BLaER1 treated with 17β-estradiol and CSF1 and Interleukin-3, amounts not matched to agents 10 nM and 100 nM (cell line): ENCODE data around the gene ISCA1.
A peak's percentile ranks its signal among the peaks of the same experiment; 100 is the strongest.
"Not testable (repeated sequence)": the region's sequence is repeated elsewhere in the genome, so short reads cannot be mapped to it uniquely, and the experiment has no call there.

ENCODE experiments used
- H3K27ac ChIP-seq, 11 experiments: shearing (Covaris generic); formaldehyde crosslinking; 2 replicates each; pipeline ENCODE4 v1.8.1; 2022
- H3K27me3 ChIP-seq, 11 experiments: shearing (Covaris generic); formaldehyde crosslinking; 2 replicates each; pipeline ENCODE4 v1.8.1; 2022
- H3K36me3 ChIP-seq, 11 experiments: shearing (Covaris generic); formaldehyde crosslinking; 2 replicates each; pipeline ENCODE4 v1.8.1; 2022
- H3K4me1 ChIP-seq, 10 experiments: shearing (Covaris generic); formaldehyde crosslinking; 2 replicates each; pipeline ENCODE4 v1.8.1; 2022
- H3K4me2 ChIP-seq, 11 experiments: shearing (Covaris generic); formaldehyde crosslinking; 2 replicates each; pipeline ENCODE4 v1.8.1; 2022
- H3K4me3 ChIP-seq, 10 experiments: shearing (Covaris generic); formaldehyde crosslinking; 2 replicates each; pipeline ENCODE4 v1.8.1; 2022
- H3K9ac ChIP-seq, 11 experiments: shearing (Covaris generic); formaldehyde crosslinking; 2 replicates each; pipeline ENCODE4 v1.8.1; 2022
- H3K9me3 ChIP-seq, 11 experiments: shearing (Covaris generic); formaldehyde crosslinking; replicated peaks in 1 of 11; 2 replicates each; pipeline ENCODE4 v1.8.1; 2022
- H4K20me1 ChIP-seq, 11 experiments: shearing (Covaris generic); formaldehyde crosslinking; 2 replicates each; pipeline ENCODE4 v1.8.1; 2022
- Cebpa-rat ChIP-seq, 11 experiments: shearing (Covaris generic); IDR thresholded peaks; 2 replicates each; pipeline ENCODE4 v1.8.1; 2022

The ISCA1 gene

DNA sequence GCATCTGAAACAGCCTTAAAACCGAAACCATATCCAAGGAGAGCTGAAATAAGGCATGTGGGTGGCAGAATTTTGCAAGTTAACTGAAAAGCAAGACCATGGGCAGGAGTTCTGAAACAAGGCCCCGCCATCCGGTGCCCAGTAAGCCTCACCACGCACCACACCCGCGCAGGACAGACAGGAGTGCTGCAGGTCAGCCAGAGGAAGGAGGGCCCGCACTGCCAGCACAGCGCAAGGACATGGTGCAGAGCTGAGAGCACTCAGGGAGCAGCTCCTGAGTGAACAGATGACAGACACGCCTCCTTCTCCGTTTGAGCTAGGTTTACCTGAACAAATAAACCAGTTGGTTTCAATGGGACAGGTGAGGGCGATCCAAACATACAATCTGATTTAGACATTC is 16.5 kb upstream of the ISCA1 start:
- no peak overlapping the region for H3K4me2 ChIP-seq
- no peaks in the 10 kb centered on the region for H3K9me3 ChIP-seq
- no peaks in the 10 kb centered on the region for H3K27me3 ChIP-seq
- peaks cover 0 to 100% (median 0%) of the 10 kb centered on the region in 11 experiments; a peak in 8 of 22 replicates for H4K20me1 ChIP-seq
- peaks cover 79 to 100% (median 82%) of the 10 kb centered on the region in 11 experiments for H3K36me3 ChIP-seq
- no peak overlapping the region for H3K27ac ChIP-seq
- H3K4me3 ChIP-seq, result no peak overlapping the region
- TF ChIP-seq Cebpa-rat (IDR thresholded peaks at IDR 0.05), result no peak
- H3K9ac ChIP-seq, result no peak overlapping the region
- no peaks in the 10 kb centered on the region for H3K4me1 ChIP-seq

DNA sequence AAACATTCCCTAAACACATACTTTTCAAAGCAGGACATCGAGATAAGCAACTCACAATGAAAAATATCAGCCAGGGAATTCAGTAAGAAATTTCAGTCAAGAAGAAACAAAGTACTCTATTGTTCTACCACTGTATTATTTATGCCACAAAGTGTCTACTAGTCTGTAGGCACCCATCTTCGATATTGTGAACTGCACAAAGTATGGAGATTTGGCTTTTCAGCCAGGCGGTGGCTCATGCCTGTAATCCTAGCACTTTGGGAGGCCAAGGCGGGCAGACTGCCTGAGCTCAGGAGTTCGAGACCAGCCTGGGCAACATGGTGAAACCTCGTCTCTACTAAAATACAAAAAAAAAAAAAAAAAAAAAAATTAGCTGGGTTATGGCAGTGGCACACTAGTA is 8.0 kb upstream of the ISCA1 start:
- not testable (repeated sequence) for H3K4me3 ChIP-seq, H3K9ac ChIP-seq, H3K4me2 ChIP-seq, H3K9me3 ChIP-seq, H3K27me3 ChIP-seq, H3K27ac ChIP-seq
- peaks cover 0 to 15% (median 0%) of the 10 kb centered on the region in 10 experiments; a peak in 3 of 20 replicates for H3K4me1 ChIP-seq
- H4K20me1 ChIP-seq, result peaks cover 0 to 98% (median 0%) of the 10 kb centered on the region in 11 experiments; a peak in 8 of 22 replicates
- H3K36me3 ChIP-seq, result peaks cover 13 to 96% (median 47%) of the 10 kb centered on the region in 11 experiments

DNA sequence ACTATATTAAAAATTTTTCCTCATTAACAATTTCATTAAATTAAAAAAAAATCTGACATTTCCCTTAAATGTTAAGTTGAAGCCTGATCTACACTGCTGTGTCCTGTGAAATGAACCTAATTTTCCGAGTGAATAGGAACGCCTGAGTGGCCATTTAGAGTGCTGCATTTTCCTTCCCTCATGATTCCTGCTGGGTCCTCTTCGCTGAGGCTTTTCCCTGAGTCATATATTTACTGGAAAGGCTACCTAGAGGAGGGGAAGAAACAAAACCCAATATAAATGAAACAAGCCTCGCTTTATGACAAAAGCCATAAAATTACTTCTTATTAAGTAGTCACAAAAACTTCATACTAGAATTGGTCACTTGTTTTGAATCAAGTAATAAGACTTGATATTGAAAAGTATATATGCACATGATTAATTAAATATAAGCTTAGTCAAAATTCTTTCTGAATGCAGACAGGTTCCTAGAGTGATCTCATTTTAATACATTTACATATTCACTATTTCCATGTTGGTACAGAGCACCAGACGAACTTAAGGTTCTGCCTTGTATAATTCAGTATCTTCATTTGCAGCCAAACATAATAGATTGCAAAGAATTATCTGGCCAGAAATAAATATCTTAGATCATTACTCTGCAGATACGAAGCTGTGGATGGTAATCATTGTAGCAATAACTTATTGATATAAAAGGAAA is 6.3 kb upstream of the ISCA1 start:
- H3K4me3 ChIP-seq, result no peak overlapping the region
- no peak overlapping the region for H3K9ac ChIP-seq
- H3K27me3 ChIP-seq, result no peaks in the 10 kb centered on the region
- peaks cover 0 to 26% (median 1%) of the 10 kb centered on the region in 10 experiments; a peak in 8 of 20 replicates for H3K4me1 ChIP-seq
- peaks cover 0 to 95% (median 0%) of the 10 kb centered on the region in 11 experiments; a peak in 8 of 22 replicates for H4K20me1 ChIP-seq
- H3K36me3 ChIP-seq, result peaks cover 8 to 79% (median 41%) of the 10 kb centered on the region in 11 experiments
- H3K9me3 ChIP-seq, result no peaks in the 10 kb centered on the region
- H3K4me2 ChIP-seq, result no peak overlapping the region
- no peak for TF ChIP-seq Cebpa-rat (IDR thresholded peaks at IDR 0.05)
- no peak overlapping the region for H3K27ac ChIP-seq

DNA sequence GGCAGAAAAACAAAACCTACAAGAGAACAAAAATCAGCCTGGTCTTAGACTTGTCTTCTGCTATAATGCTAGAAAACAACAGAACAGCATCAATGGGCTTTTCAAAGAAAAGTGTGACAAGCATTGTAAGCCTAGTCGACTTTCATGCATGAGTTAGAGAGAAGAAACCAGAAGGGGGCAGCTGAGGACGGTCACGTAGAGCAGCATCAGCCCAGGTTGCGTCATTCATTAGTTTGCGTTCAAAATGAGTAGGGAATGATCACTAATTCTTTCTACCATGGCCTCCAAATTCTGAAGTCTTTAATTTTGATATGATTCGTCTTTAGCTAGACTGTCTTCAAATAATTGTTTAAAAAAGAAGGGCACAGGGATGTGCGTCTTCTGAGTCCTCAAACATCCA is 4.7 kb upstream of the ISCA1 start:
- H3K9me3 ChIP-seq, result no peaks in the 10 kb centered on the region
- no peak overlapping the region for H3K27ac ChIP-seq
- no peak overlapping the region for H3K4me2 ChIP-seq
- peaks cover 6 to 63% (median 30%) of the 10 kb centered on the region in 11 experiments; a peak in 19 of 22 replicates for H3K36me3 ChIP-seq
- peaks cover 6 to 33% (median 9%) of the 10 kb centered on the region in 10 experiments; a peak in 18 of 20 replicates for H3K4me1 ChIP-seq
- peaks cover 0 to 85% (median 0%) of the 10 kb centered on the region in 11 experiments; a peak in 7 of 22 replicates for H4K20me1 ChIP-seq
- no peak overlapping the region for H3K9ac ChIP-seq
- H3K27me3 ChIP-seq, result no peaks in the 10 kb centered on the region
- no peak overlapping the region for H3K4me3 ChIP-seq
- TF ChIP-seq Cebpa-rat (IDR thresholded peaks at IDR 0.05), result peak in 4 of 11 experiments; percentile 34 to 66 (median 45); a peak in 5 of 22 replicates

DNA sequence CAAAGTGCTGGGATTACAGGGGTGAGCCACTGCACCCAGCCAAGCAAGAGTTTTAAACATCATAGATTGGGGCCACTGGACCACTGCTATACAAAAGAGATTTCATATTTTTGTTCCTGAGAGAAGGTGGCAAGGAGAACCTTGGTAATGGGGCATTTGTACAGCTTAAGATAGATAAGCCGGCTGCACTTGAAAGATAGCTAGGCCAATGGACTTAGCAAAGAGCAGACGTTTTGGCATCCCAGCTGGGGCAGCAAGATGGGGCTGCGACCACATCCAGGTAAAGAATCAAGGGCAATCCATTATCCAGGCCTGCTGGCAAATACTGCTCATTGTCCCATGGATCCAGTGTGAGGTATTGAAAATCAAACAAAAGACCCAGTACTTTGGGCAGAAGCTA is 3.9 kb upstream of the ISCA1 start:
- Histone ChIP-seq H3K36me3 (peaks cover 6 to 55% (median 23%) of the 10 kb centered on the region in 11 experiments; a peak in 18 of 22 replicates), H3K4me2 (no peak overlapping the region), H3K4me1 (peaks cover 6 to 35% (median 9%) of the 10 kb centered on the region in 10 experiments), H3K4me3 (no peak overlapping the region), H3K9me3 (no peaks in the 10 kb centered on the region), H3K9ac (no peak overlapping the region), H3K27ac (no peak overlapping the region), H4K20me1 (peaks cover 0 to 78% (median 0%) of the 10 kb centered on the region in 11 experiments; a peak in 6 of 22 replicates), H3K27me3 (no peaks in the 10 kb centered on the region)
- TF ChIP-seq Cebpa-rat (IDR thresholded peaks at IDR 0.05), result no peak

DNA sequence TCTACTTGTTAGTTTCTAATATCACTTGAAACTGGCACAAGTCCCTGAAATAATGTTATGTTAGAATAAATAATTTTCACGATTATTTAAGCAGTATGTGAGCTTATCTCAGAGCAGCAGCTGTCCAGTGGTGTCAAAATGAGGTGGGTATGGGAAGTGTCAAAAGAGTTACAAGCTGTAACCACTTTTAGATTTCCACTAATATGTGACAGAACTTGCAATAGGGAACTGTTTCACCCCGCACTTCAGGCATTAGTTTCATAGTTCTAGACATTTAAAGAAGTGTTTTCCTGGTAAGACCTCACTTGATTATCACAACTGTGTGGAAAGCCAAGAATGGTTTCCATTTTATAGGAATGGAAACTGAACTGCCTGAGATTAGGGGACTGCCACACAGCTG is 2.9 kb upstream of the ISCA1 start:
- Histone ChIP-seq H3K9me3 (no peaks in the 10 kb centered on the region), H3K9ac (no peak overlapping the region), H3K4me1 (peaks cover 16 to 45% (median 18%) of the 10 kb centered on the region in 10 experiments), H3K4me2 (peak overlapping the region in 2 of 11 experiments; percentile 10 to 49; a peak in 2 of 22 replicates), H3K36me3 (peaks cover 9 to 45% (median 20%) of the 10 kb centered on the region in 11 experiments; a peak in 19 of 22 replicates), H3K27ac (peak overlapping the region in 2 of 11 experiments; percentile 18 to 32; a peak in 1 of 22 replicates), H3K27me3 (no peaks in the 10 kb centered on the region), H3K4me3 (no peak overlapping the region), H4K20me1 (peaks cover 0 to 76% (median 9%) of the 10 kb centered on the region in 11 experiments; a peak in 14 of 22 replicates)
- TF ChIP-seq Cebpa-rat (IDR thresholded peaks at IDR 0.05), result no peak

DNA sequence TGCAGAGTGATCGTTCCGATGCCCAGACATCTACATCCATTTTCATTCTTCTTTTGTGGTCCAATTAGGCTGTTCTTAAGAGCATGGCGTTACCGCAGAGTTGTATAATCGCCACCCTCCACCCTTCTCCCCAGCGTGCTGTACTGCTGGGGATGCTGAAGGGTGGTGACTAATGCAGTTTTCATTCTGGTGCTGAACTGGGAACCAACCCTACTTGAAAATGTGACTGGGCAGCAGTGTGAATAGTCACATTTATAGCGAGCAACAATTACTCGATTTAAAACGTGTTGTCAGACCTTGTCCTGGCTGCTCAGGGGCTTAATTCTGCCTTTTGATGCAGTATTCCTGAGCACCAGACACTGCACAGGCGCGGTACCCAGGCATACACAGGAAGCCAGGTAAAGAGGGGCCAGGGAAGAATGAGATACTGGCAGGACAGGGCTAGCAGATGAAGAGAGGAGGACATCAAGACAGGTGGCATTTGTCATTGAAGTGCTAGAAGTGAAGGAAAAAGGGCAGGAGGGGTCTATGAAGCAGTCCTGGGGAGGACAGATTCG is 719 bp upstream of the ISCA1 start:
- peaks cover 14 to 31% (median 25%) of the 10 kb centered on the region in 11 experiments; a peak in 20 of 22 replicates for H3K36me3 ChIP-seq
- H3K4me2 ChIP-seq, result peak overlapping the region; percentile 74 to 94 (median 88)
- no peaks in the 10 kb centered on the region for H3K9me3 ChIP-seq
- peak overlapping the region; percentile 91 to 97 (median 94); a peak in 21 of 22 replicates for H3K9ac ChIP-seq
- no peak for TF ChIP-seq Cebpa-rat (IDR thresholded peaks at IDR 0.05)
- H3K4me3 ChIP-seq, result peak overlapping the region; percentile 72 to 95 (median 84)
- H3K27ac ChIP-seq, result peak overlapping the region in 10 of 11 experiments; percentile 86 to 97 (median 94); a peak in 17 of 22 replicates
- H4K20me1 ChIP-seq, result peaks cover 10 to 75% (median 31%) of the 10 kb centered on the region in 11 experiments; a peak in 17 of 22 replicates
- H3K4me1 ChIP-seq, result peaks cover 24 to 60% (median 32%) of the 10 kb centered on the region in 10 experiments
- H3K27me3 ChIP-seq, result no peaks in the 10 kb centered on the region

DNA sequence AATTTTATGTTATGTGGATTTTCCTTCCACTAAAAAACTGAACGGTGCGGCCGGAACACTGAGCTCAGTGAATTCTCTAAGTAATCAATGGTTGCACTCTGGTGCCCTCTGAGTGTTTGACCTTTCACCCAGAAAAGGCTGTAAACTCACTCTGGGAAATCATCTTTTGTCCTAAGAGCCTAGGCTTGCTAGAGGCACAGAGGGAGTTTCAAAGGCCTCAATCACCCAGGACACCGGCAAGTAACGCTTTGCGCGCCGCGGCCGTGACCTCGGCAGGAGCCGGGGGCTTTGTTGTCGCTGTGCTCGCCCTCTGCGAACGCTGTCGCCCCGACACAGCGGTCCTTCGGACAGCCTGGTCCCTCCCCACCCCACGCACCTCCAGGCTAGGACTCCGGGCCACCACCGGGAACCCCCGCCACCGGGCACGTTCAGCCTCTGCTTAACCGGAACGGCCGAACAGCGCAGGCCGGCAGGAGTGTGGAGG is 703 bp downstream of the ISCA1 start:
- Histone ChIP-seq H3K9ac (peak overlapping the region; percentile 91 to 97 (median 94)), H3K27ac (peak overlapping the region; percentile 86 to 97 (median 94)), H3K36me3 (peaks cover 9 to 35% (median 18%) of the 10 kb centered on the region in 11 experiments; a peak in 19 of 22 replicates), H3K4me2 (peak overlapping the region; percentile 81 to 94 (median 88)), H4K20me1 (peaks cover 18 to 78% (median 45%) of the 10 kb centered on the region in 11 experiments; a peak in 20 of 22 replicates), H3K9me3 (no peaks in the 10 kb centered on the region), H3K4me3 (peak overlapping the region; percentile 72 to 95 (median 84)), H3K27me3 (no peaks in the 10 kb centered on the region), H3K4me1 (peaks cover 24 to 70% (median 41%) of the 10 kb centered on the region in 10 experiments)
- TF ChIP-seq Cebpa-rat (IDR thresholded peaks at IDR 0.05), result no peak
